GM13976 (cell line): Measurements from ENCODE around the gene MYO5B.

ENCODE experiments used
- DNase-seq: peaks from one replicate; pipeline ENCODE4 v3.0.0; 2012; ENCODE audit warnings: low spot score
- in situ Hi-C: fragments of 300-500 bp; cut with MboI; formaldehyde crosslinking; loops from one replicate; pipeline ENCODE4 v1.12.0; 2022; ENCODE audit warnings: low sequenced_read_pairs, mixed read lengths, inconsistent platforms; ENCODE audit not compliant: unreplicated experiment
- TF ChIP-seq, protein P1 (sequence below): IDR thresholded peaks from 2 replicates; pipeline ENCODE4 v1.5.1; 2012; ENCODE audit warnings: borderline replicate concordance, mild to moderate bottlenecking; ENCODE audit not compliant: insufficient read depth; ENCODE audit errors: extremely low read depth, missing control alignments, control extremely low read depth

The MYO5B gene

DNA sequence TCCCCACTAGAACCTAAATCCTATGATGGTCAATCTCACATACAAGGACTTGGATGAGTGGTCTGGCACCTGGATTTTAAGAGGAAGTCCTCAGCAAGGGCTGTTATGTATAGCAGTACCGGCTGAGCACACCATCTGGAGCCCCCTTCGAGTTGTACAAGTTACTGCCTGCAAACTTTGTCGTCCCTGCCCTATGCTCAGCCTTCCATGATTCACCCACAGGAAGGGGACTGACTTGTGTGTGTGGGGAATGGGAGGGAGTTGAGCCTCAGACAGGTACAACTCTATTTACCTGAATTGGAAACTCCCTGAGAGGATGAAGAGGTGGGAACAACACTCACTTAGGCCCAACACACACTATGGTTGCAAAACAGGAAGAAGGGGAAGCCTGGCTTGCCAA is 186.6 kb downstream of the MYO5B start:
- TF ChIP-seq, protein P1, sequence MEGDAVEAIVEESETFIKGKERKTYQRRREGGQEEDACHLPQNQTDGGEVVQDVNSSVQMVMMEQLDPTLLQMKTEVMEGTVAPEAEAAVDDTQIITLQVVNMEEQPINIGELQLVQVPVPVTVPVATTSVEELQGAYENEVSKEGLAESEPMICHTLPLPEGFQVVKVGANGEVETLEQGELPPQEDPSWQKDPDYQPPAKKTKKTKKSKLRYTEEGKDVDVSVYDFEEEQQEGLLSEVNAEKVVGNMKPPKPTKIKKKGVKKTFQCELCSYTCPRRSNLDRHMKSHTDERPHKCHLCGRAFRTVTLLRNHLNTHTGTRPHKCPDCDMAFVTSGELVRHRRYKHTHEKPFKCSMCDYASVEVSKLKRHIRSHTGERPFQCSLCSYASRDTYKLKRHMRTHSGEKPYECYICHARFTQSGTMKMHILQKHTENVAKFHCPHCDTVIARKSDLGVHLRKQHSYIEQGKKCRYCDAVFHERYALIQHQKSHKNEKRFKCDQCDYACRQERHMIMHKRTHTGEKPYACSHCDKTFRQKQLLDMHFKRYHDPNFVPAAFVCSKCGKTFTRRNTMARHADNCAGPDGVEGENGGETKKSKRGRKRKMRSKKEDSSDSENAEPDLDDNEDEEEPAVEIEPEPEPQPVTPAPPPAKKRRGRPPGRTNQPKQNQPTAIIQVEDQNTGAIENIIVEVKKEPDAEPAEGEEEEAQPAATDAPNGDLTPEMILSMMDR: no peak
- no peak for DNase-seq
- in situ Hi-C loops: loop anchor here (25.0 kb wide), 1 partner anchor 354 kb away; no protein-coding TSS in a partner anchor

DNA sequence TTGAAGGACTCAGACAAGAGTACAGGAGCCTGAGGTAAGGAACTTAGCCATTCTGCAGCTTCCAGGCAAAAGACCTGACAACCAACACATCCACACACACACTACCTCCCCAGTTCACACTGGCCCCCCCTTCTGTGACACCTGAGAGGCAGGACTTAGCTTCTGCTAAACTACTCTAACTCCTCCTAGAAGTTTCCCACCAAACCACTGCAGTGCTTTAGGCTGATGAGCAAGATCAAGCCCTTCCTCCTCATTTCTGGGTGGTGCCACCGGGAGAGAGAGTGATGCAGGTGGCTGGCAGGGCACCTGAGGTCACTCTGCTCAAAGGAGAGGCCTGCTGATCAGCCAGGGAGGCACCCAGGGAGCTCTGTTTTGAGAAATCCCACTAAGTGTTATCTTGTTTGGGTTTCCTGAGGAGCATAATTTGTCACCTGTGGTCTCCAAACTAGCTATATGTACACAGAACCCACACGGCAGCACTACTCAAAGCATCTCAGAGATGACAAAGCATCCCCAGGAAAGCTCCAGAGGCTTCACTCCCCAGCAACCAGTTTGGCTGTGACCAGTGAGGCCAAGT is 188.4 kb downstream of the MYO5B start:
- TF ChIP-seq, protein P1: no peak
- DNase-seq: no peak
- in situ Hi-C loops: loop anchor here (25.0 kb wide), 1 partner anchor 356 kb away; no protein-coding TSS in a partner anchor

DNA sequence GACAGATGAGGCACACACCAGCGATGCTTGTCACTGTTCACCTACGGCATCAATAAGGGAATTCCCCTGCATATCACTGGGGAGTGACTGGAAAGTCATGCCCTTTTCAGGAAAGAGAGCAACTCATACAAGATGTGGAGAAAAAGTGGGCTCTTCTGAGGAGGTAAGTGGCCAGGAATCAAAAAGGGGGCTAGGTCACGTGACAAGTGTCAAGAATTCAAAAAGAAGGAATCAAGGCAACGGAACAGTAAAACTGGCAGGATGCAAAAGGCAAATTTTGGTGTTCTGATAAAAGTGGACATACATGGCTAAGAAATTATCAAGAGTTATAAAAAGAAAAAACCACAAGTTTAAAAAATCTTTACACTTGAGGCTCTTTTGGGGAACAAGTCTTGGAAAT is 190.9 kb downstream of the MYO5B start:
- TF ChIP-seq, protein P1: no peak
- no peak for DNase-seq
- in situ Hi-C loops: loop anchor here (25.0 kb wide), 1 partner anchor 358 kb away; no protein-coding TSS in a partner anchor

DNA sequence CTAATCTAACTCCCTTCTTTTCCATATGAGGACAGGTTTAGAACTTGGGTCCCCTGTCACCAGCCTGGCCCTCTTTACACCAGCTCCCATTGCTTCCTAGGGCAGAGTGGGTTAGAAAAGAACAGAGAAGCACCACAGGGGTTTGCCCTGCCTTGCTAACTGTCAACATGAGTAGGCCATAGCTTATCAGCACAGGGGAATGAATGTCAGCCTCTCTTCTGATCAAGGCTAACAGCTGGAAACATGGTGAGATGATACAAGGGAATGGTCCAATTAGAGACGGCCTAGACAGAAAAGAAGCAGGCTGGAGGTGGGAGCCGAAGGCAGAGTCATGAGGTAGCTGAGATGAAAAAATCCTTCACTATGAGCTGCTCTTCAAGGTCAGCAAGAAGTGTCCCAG is 192.2 kb downstream of the MYO5B start:
- DNase-seq: no peak
- TF ChIP-seq, protein P1: no peak
- in situ Hi-C loops: loop anchor here (25.0 kb wide), 1 partner anchor 360 kb away; no protein-coding TSS in a partner anchor

DNA sequence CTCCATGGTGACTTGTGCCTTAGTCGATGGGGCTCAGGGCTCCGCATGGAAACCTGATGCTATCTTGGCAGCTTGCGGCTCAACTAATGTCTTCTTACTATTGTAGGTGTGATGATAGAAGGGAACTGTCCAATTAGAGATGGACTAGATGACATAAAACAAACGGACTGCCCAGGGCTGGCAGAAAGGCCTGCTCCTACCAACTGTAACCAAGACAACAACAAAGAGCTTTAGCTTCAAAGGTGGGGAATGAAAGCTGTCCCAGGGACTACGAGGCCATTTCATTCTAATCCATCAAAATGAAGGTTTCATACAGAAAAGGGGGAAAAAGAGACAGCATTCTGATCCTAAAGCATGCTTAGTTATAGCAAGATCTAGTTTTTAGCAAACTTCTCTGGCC is 194.7 kb downstream of the MYO5B start:
- TF ChIP-seq, protein P1: no peak
- DNase-seq: no peak
- in situ Hi-C loops: loop anchor here (25.0 kb wide), 1 partner anchor 362 kb away; no protein-coding TSS in a partner anchor

DNA sequence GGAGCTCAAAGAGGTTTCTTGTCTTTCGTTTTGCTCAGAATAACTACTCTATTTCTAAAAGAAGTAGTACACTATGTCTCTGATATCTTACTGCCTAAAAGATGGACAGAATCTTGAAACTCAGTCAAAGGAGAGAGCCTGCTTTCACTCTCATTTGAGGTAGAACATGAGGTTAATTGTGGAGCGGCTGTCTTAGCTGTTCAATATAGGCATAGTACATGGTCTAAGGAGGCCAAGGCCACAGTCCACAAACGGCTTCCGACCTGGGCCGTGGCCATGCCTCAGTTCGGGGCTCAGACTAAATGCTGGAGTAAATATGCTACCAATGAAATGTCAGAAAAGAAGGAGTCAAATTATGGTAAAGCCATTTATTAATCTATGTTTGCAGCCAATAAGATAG is 195.8 kb downstream of the MYO5B start:
- DNase-seq: no peak
- in situ Hi-C loops: no loop called here
- TF ChIP-seq, protein P1: no peak

DNA sequence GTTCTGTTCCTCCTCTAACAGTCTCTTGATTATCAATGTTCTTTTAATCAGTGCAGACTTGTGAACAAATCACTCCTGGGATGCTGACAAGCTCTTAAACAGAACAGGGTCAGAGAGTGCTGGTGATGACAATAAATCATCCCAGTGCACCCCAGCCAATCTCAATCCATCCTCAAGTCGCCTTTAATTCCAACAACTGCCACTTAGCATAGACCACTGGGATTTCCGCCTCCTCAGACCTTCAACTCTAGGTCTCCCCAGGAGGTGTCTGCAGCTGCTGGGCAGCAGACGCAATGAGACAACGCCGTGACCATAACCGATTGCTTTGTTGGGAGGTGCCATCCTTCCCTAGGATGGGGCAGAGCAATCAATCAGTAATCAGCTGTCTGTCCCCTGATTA is 197.4 kb downstream of the MYO5B start:
- TF ChIP-seq, protein P1: no peak
- no peak for DNase-seq
- in situ Hi-C loops: no loop called here
